Measurements from ENCODE around the gene TEX14.

GRCh38 chr17:58615768-58616659 is 75.8 kb downstream of the TEX14 start:
- no peak for TF ChIP-seq CTCF (IDR thresholded peaks at IDR 0.05)
- no peak for TF ChIP-seq POLR2A (IDR thresholded peaks at IDR 0.05)
- no peak for TF ChIP-seq EP300 (IDR thresholded peaks at IDR 0.05)

Data from ovary (tissue), 3 donors.